GM21360 (cell line): ENCODE data around the gene CYP3A7.
"Not testable (repeated sequence)": the region's sequence is repeated elsewhere in the genome, so short reads cannot be mapped to it uniquely, and the experiment has no call there.

Experiments
- ATAC-seq: cut with Tn5 transposase; IDR thresholded peaks from one replicate; pipeline ENCODE4 v1.9.1; 2021; ENCODE audit warnings: mild to moderate bottlenecking, moderate library complexity; ENCODE audit not compliant: unreplicated experiment

The CYP3A7 gene

DNA sequence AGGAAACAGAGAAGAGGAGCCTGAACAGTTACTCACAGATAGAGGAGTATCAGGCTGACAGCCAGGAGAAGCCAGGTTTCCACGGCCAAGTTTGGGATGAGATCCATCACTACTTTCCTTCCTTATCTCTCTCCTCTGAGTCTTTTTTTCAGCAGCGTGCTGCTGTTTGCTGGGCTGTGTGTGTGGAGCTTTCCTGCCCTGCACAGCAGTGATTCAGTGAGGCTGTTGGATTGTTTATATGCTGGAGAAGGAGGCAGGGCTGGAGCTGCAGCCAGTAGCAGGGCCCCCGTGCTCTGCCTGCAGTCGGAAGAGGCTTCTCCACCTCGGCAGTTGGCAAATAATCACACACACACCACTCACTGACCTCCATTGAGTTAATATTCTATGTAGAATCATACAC, at the start of gene CYP3A7:
TSS of gene CYP3A7 (minus strand) at position 210 of the 400 bp plus-strand sequence. CDS start at position 107, 103 bp downstream.
- no peak for ATAC-seq

DNA sequence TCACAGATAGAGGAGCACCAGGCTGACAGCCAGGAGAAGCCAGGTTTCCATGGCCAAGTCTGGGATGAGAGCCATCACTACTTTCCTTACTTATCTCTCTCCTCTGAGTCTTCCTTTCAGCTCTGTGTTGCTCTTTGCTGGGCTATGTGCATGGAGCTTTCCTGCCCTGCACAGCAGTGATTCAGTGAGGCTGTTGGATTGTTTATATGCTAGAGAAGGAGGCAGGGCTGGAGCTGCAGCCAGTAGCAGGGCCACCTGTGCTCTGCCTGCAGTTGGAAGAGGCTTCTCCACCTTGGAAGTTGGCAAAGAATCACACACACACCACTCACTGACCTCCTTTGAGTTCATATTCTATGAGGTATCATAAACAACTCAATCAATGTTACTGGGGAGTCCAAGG, 49.0 kb upstream of the CYP3A7 start, which contains the start of gene CYP3A4:
TSS of gene CYP3A4 (minus strand) at position 178 of the 400 bp plus-strand sequence. CDS start at position 75, 103 bp downstream.
- ATAC-seq = no peak

DNA sequence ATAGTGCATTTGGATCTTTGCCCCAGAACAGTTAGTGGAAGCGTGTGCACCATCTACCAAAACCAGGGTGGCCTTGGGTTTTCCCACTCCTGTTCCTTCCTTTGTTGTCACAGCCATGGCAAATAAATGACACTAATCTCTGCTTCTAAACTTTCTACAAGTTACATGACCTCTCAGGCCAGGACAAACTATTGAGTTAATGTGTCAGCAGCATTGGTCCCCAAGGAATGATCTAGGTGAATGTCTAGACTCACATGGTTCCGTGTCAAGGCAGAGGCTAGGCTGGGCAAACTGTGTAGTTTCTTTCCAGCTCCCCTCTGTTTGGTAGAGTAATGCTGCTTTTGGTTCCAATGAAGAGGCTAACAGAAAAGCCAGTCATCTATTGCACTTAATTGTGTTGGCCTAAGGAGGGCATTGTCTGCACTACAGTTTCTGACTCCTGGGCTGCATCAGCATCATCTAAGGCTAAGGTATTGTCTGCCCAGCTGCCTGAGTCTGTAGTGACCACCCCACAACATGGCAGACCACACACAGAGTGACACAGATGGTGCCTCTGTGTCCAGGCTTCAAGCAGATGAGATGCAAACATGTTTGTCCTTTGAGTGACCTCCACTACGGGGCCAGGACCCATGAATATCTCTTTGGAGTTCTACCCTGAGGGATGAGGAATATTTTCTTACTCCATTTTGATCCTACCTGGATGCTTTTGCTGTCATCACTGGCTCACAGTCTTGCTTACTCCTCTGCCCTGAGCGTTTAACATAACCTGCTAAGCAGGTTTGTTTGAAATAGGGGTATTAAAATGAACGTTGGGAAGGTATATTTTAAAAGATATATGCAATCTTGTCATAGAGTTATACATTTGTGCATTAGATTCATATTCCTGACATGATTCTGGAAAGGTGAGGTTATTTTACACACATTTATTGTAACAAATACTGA, 47.3 kb upstream of the CYP3A7 start:
- no peak for ATAC-seq

DNA sequence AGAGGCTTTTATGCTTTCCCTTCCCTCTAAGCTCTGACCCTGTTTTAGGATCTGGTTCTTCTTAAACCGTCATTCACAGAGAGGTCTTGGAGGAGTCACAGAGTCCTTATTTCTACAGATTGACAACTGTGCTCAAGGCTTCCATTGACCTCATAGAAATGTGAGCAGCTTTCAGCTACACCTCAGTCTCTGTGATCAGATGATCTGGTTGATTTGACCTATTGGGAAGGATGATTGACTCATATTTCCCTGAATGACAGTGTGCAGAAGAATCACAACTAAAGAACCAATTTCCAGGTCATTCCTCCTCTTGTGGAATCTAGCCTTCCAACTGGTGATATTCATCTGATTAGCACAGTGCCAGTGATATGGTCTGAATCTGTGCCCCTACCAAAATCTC, 45.6 kb upstream of the CYP3A7 start:
- ATAC-seq = no peak

DNA sequence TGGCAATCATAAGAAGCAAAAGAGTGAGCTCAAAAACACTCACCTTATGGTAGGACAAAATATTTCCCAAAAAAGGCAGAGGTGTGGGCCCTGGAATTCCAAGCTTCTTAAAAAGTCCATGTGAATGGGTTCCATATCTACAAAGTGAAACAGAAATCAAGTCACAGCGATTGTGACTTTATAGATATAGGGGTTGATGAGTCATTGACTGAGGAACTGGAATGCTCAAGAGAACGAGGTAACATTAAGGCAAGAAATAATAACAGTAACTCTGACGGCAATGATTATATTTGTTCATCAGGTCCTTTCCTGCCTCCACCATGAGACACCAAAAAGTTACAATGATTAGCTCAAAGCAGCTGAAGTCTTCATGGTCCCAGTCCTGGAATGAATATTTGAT, 45.0 kb upstream of the CYP3A7 start:
- no peak for ATAC-seq

DNA sequence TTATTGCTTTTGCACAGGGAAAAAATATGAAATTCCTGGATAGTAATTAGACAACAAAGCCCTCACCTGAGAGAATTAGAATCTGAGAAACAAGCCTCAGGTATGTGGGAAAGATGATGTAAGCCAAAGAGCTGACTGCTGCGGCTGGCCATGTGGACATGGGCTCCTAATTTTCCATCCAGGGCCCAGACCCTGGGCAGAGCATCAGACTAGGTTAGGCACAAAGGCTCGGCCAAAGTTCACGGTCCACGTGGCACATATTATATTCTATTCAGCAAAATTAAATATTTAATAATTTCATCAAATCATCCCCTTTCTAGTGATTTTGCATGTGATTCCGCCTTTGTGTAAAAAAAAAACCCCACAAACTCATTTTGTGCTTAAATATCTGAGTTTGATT, 43.9 kb upstream of the CYP3A7 start:
- ATAC-seq = no peak

DNA sequence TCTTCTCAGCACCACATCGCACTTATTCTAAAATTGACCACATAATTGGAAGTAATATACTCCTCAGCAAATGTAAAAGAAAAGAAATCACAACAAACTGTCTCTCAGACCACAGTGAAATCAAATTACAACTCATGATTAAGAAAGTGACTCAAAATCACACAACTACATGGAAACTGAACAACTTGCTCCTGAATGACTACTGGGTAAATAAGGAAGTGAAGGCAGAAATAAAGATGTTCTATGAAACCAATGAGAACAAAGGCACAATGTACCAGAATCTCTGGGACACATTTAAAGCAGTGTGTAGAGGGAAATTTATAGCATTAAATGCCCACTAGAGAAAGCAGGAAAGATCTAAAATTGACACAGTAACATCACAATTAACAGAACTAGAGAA, 38.4 kb upstream of the CYP3A7 start:
- not testable (repeated sequence) for ATAC-seq

DNA sequence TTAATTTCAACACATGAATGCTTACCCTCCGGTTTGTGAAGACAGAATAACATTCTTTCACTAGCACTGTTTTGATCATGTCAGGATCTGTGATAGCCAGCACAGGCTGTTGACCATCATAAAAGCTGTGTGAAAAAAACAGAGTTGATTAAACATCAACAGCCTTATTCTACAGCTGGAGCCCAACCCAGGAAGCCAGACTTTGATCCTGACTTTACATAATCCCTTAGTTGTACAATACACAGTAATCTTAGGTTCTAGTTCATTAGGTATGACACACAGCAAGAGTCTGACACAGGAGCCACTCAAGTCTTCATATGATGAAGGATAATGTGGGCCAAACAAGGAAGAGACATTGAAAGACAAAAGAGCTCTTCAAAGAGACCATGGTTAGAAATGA, 37.6 kb upstream of the CYP3A7 start:
- no peak for ATAC-seq

DNA sequence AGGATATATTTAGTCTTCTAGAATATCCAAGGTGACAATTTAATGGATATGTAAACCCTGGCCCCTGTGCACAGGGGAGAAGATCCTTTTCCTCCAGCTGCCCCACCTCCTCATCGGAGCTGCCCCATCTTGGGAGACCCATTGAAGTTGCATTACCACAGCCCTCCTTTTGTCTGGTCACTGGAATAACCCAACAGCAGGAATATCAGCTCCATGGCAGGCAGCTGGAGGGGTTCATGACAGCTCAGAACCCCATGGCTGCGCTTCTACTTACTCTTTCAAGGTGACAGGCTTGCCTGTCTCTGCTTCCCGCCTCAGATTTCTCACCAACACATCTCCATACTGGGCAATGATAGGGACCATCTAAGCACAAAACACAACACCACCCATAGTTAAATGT, 34.5 kb upstream of the CYP3A7 start:
- not testable (repeated sequence) for ATAC-seq

DNA sequence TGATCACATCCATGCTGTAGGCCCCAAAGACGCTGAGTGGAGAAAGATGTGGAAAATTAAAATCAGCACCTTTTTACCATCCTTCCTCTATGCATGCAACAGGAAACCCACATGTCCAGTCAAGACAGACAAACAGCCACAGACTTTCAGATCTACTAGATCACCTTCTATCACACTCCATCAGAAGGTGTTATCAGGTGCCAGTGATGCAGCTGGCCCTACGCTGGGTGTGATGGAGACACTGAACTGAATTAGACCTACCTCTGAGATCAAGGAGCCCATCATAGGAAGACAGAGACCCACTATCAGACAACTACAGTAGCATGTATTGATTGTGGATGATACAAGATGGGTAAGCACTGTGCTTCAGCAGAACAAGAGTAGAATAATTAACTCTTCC, 33.5 kb upstream of the CYP3A7 start:
- ATAC-seq = no peak

DNA sequence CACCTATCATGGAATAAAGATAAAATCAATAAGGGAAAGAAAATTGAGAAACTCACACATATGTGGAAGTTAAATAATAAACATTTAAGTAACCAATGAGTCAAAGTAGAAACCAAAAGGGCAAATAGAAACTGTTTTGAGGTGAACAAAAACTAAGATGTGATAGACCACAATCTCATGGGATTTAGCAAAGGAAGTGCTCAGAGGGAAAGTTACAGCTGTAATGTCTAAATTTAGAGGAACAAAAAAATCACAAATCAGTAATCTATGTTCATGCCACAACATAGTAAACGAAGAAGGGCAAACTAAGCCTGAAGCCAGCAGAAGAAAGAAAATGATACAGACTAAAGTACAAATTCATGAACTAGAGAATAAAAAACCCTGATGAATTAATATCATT, 32.7 kb upstream of the CYP3A7 start:
- peak; percentile 67 for ATAC-seq

DNA sequence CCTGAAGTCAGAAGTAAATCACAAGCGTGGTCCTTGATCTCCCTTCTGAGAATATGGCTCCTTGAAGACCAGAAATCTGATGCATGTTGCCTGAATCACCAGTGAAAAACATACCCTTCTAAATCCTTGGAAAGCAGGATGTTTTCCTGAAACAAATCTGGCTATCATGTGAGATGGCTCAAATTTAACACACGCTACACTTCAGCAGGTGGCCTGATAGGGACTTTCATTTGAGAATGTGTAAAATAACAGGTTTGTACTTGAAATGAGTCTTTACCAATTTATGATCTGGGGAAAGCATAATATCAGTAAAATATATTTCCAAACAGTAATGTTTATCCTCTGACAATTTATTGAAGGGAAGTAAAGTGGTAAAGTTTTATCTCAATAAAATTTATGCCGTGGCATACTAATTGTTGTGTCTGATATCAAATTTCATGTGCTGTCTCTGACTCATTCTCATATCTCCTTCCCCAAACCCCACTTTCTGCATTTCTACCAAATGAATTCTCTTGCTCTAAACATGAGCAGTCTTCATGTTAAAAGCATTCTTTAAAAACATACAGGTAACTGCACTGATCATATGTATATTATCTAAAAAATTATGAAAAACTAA, 31.6 kb upstream of the CYP3A7 start:
- ATAC-seq = no peak

DNA sequence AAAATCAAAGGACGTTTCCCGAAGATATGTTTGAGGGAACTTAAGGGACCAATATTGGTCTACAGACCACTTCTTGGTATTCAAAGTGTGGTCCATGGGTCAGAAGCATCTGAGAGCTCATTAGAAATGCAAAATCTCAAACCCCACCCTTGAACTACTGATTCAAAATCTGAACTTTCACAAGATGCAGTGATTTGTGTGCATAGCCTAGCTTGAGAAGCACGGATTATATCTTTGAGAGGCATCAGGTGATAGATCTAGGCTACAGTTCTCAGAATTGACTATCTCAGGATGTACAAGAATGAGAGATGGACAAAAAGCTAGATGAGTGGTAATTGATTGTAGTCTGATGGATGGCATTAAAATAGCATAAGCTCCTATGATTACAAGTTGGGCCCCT, 29.5 kb upstream of the CYP3A7 start:
- ATAC-seq = no peak

DNA sequence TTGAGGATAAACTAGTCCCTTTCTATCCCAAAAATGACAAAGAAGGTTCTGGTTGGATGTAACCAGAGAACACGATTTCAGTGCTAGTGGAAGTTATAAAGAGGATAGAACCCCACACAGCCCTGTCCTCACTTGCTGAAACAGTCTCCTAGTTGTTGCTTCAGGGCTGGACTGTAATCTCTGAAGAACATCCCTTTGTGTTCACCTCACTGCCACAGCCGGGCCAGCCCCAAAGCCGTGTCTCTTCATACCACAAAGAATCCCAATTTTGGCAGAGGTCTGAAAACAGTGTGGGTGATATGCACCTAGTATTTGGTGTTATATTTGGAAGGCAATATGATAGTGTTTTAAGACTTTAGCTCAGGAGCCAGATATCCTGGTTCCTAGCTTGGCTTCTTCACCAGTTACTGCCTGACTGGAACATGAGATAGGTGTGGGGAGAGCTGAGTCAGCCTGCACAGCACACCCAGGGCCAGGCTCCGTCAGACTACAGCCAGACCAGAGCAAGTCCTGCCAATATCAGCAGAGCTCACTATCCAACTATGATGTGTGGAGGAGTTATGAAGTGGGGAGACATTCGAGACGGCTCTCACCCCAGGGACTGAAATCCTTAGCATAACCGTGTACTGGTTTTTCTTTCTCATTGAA, 27.8 kb upstream of the CYP3A7 start:
- no peak for ATAC-seq

DNA sequence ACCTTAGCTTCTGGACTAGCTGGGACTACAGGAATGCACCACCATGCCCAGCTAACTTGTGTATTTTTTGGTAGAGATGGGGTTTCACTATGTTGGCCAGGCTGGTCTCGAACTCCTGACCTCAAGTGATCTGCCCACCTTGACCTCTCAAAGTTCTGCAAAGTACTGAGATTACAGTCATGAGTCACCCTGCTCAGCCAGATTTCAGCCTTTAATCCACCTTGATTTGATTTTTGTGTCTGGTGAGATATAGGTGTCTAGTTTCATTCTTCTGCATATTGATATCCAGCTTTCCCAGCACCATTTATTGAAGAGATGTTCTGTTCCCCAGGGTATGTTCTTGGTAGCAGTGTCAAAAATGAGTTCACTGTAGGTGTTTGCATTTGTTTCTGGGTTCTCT, 20.1 kb upstream of the CYP3A7 start:
- ATAC-seq = no peak

DNA sequence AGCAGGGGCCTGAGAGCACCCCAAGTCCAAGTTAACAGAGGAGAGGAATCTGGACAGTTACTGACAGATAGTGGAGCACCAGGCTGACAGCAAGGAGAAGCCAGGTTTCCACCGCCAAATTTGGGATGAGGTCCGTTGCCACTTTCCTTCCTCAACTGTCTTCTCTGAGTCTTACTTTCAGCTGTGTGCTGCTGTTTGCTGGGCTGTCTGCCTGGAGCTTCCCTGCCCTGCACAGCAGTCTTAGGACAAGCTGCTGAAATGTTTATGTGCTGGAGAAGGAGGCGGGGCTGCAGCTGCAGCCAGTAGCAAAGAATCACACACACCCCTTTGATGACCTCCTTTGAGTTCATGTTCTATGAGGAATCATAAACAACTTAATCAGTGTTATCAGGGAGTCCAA, 17.4 kb upstream of the CYP3A7 start:
- no peak for ATAC-seq

DNA sequence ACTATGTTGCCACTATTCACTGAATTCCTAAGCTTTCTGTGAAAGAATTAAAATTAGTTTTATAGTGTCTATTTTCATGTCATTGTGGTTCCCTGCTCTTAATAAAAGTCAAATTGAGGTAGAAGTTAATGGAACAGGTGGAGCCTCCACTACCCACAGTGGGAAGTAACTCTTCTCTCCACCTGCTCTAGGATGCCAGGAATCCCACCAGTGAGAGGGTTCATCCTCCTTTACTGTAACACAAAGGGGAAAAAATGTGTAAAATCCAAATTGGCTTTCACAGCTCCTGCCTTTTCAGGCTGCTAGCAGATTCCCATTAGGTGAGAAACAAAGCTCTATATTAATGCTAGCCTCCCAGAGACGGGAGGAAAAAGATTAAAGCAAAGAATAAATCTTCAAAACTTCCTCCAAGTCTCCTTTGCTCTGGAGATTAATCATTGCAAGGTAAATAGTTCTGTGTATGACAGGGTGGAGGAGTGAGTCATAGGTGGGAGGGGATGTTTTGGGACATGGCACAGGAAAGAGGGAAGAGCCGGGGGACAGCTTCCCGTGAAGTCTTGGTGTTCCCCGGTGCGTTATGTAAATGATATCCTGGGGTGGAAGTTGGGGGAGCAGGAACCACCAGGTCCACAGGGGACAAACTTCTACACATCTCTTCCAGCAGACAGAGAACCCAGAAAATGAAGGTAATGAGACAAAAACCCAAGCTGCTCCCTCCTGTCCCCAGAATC, 16.5 kb upstream of the CYP3A7 start:
- not testable (repeated sequence) for ATAC-seq

DNA sequence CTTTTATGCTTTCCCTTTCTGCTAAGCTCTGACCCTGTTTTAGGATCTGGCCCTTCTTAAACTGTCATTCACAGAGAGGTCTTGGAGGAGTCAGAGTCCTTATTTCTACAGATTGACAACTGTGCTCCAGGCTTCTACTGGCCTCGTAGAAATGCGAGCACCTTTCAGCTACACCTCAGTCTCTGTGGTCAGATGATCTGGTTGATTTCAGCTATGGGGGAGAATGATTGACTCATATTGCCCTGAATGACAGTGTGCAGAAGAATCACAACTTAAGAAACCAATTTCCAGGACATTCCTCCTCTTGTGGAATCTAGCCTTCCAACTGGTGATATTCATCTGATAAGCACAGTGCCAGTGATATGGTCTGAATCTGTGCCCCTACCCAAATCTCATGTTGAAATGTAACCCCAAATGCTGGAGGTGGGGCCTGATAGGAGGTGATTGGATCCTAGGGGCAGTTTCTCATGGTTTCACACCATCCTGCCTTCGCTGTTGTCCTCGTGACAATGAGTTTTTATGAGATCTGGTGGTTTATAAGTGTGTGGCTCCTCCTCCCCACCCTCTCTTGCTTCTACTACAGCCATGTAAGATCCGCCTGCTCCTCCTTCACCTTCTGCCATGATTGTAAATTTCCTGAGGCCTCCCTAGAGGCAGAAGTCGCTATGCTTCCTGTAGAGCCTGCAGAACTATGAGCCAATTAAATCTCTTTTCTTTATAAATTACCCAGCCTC, 14.0 kb upstream of the CYP3A7 start:
- ATAC-seq = no peak

DNA sequence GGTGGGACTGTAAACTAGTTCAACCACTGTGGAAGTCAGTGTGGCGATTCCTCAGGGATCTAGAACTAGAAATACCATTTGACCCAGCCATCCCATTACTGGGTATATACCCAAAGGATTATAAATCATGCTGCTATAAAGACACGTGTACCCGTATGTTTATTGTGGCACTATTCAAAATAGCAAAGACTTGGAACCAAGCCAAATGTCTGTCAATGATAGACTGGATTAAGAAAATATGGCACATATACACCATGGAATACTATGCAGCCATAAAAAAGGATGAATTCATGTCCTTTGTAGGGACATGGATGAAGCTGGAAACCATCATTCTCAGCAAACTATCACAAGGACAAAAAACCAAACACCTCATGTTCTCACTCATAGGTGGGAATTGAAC, 11.9 kb upstream of the CYP3A7 start:
- not testable (repeated sequence) for ATAC-seq

DNA sequence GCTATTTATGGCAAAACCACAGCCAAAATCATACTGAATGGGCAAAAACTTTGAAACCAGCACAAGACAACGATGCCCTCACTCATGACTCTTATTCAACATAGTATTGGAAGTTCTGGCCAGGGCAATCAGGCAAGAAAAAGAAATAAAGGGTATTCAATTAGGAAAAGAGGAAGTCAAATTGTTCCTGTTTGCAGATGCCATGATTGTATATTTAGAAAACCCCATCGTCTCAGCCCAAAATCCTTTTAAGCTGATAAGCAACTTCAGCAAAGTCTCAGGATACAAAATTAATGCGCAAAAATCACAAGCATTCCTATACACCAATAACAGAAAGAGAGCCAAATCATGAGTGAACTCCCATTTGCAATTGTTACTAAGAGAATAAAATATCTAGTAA, 10.4 kb upstream of the CYP3A7 start:
- ATAC-seq = not testable (repeated sequence)
